Measurements from ENCODE around the gene COQ3.

DNA sequence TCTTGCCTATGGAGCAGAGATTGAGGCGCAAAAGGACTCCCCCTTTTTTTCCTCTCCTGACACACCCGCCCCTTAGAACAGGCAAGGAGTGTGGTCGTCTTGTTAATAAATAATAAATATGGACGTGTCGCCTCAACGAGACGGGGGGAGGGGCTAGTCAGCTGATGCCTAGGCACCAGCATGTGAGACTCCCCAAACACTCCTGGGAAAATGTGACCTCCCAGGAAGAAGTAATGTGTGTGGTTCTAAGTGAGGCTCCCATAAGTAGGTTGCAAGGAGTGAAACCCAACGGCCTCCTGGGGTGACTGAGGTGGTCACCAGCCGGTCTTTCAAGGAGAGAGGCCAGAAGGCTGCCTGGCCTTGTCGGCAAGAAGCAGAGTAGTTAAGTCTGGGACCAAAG is 43.4 kb downstream of the COQ3 start:
- TF ChIP-seq, protein P1, sequence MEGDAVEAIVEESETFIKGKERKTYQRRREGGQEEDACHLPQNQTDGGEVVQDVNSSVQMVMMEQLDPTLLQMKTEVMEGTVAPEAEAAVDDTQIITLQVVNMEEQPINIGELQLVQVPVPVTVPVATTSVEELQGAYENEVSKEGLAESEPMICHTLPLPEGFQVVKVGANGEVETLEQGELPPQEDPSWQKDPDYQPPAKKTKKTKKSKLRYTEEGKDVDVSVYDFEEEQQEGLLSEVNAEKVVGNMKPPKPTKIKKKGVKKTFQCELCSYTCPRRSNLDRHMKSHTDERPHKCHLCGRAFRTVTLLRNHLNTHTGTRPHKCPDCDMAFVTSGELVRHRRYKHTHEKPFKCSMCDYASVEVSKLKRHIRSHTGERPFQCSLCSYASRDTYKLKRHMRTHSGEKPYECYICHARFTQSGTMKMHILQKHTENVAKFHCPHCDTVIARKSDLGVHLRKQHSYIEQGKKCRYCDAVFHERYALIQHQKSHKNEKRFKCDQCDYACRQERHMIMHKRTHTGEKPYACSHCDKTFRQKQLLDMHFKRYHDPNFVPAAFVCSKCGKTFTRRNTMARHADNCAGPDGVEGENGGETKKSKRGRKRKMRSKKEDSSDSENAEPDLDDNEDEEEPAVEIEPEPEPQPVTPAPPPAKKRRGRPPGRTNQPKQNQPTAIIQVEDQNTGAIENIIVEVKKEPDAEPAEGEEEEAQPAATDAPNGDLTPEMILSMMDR (conservative IDR thresholded peaks at IDR 0.05 in 1 of 2, IDR thresholded peaks at IDR 0.05 in 1 of 2; ENCODE audit: extremely low read depth in 1 of 2, insufficient read depth in 1 of 2, low read depth in 1 of 2, low read length in 2 of 2), result no peak
- no peak for TF ChIP-seq EZH2 (IDR thresholded peaks at IDR 0.05; ENCODE audit: borderline replicate concordance, low read length)
